Measurements from ENCODE around the gene RAX2. TPM values are rescaled to one million over a fixed set of nuclear protein-coding genes. Genes with fewer than 3 reads are reported as not detected.

RAX2 gene
- total RNA-seq, 1 experiment from 2014 or later, result not detected

DNA sequence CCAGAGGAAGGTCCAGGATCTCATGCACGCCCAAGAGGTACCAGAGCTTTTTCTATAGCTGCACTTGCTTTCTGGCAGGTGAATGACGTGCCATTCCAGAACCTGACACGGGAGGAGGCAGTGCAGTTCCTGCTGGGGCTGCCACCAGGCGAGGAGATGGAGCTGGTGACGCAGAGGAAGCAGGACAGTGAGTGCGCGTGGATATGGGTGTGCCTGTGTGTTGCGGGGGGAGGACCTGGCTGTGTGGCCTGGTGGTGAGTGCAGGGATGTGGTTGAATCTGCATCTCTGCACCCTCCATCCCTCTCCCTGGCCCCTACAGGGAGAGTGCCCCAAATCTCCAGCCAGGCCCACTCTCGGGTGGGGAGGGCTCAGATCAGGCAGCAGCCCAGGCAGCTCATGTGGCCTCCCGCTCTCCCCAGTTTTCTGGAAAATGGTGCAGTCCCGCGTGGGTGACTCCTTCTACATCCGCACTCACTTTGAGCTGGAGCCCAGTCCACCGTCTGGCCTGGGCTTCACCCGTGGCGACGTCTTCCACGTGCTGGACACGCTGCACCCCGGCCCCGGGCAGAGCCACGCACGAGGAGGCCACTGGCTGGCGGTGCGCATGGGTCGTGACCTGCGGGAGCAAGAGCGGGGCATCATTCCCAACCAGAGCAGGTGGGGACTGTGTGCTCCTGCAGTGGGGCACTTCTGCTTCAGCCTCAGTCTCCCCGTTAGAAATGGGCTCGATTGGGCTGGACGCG lies 33.4 kb downstream of the RAX2 start:
- H3K4me2 ChIP-seq, result no peak overlapping the region
- H3K9me3 ChIP-seq (ENCODE audit: insufficient read depth, low read depth), result no peaks in the 10 kb centered on the region
- TF ChIP-seq CTCF (conservative IDR thresholded peaks at IDR 0.05), result no peak
- H4K20me1 ChIP-seq (ENCODE audit: insufficient read depth), result no peaks in the 10 kb centered on the region
- intact Hi-C loops (cut with micrococcal nuclease; ENCODE audit: unreplicated experiment), result no loop called here
- no peaks in the 10 kb centered on the region for H3K79me2 ChIP-seq (ENCODE audit: low read depth)
- H3K27ac ChIP-seq, result no peak overlapping the region
- no TSS peak for BruUV-seq (replicated peaks)
- no peaks in the 10 kb centered on the region for H3K4me1 ChIP-seq (replicated peaks; ENCODE audit: insufficient read depth)
- no peak overlapping the region for H2AFZ ChIP-seq
- no peak for DNase-seq
- ChIA-PET POLR2A (ENCODE audit: unreplicated experiment) (no interaction called here), CTCF (no interaction called here)
- no peak overlapping the region for H3K4me3 ChIP-seq
- H3F3A ChIP-seq (ENCODE audit: insufficient read depth, low read depth), result no peaks in the 10 kb centered on the region
- H3K36me3 ChIP-seq (ENCODE audit: low read depth), result no peaks in the 10 kb centered on the region
- no peaks in the 10 kb centered on the region for H3K9me2 ChIP-seq (ENCODE audit: insufficient read depth)
- H3K27me3 ChIP-seq (ENCODE audit: insufficient read depth, low read depth), result no peaks in the 10 kb centered on the region

GRCh38 chr19:3737487-3738205 lies 34.4 kb downstream of the RAX2 start:
- Histone ChIP-seq H3K9me3 (ENCODE audit: insufficient read depth, low read depth) (no peaks in the 10 kb centered on the region), H4K20me1 (ENCODE audit: insufficient read depth) (no peaks in the 10 kb centered on the region), H3K9me2 (ENCODE audit: insufficient read depth) (no peaks in the 10 kb centered on the region), H2AFZ (no peak overlapping the region), H3F3A (ENCODE audit: insufficient read depth, low read depth) (no peaks in the 10 kb centered on the region), H3K27ac (no peak overlapping the region), H3K36me3 (ENCODE audit: low read depth) (no peaks in the 10 kb centered on the region), H3K4me3 (no peak overlapping the region), H3K79me2 (ENCODE audit: low read depth) (no peaks in the 10 kb centered on the region), H3K4me2 (no peak overlapping the region), H3K4me1 (replicated peaks; ENCODE audit: insufficient read depth) (no peaks in the 10 kb centered on the region), H3K27me3 (ENCODE audit: insufficient read depth, low read depth) (no peaks in the 10 kb centered on the region)
- DNase-seq, result no peak
- ChIA-PET CTCF (no interaction called here), POLR2A (ENCODE audit: unreplicated experiment) (no interaction called here)
- intact Hi-C loops (cut with micrococcal nuclease; ENCODE audit: unreplicated experiment), result no loop called here
- TF ChIP-seq CTCF (conservative IDR thresholded peaks at IDR 0.05) (no peak), EZH2 (IDR thresholded peaks at IDR 0.05; ENCODE audit: low read depth) (no peak)
- BruUV-seq (replicated peaks), result no TSS peak

DNA sequence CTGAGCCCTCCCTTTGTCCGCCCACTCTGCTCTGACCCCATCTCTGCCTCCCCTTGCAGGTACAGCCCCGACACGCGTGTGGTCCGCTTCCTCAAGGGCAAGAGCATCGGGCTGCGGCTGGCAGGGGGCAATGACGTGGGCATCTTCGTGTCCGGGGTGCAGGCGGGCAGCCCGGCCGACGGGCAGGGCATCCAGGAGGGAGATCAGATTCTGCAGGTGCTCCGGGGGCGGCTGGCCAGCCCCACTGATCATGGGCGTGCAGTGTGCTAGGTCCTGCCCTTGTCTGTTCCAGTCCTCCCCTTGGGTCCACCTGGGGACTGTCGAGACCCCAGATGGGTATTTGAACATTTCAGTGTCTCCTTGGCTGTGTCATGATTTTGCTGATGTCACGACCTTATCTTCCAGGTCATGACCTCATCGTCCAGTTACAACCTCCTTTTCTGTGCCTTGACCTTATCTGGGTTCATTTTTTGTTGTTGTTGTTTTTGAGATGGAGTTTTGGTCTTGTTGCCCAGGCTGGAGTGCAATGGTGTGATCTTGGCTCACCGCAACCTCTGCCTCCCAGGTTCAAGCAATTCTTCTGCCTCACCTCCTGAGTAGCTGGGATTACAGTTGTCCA lies 35.8 kb downstream of the RAX2 start:
- Histone ChIP-seq H3K36me3 (ENCODE audit: low read depth) (no peaks in the 10 kb centered on the region), H3K9me2 (ENCODE audit: insufficient read depth) (no peaks in the 10 kb centered on the region)

More for the DNA sequence above, 35.8 kb downstream of the RAX2 start:
- ChIA-PET CTCF (no interaction called here), POLR2A (ENCODE audit: unreplicated experiment) (no interaction called here)
- TF ChIP-seq CTCF (conservative IDR thresholded peaks at IDR 0.05) (no peak), EZH2 (IDR thresholded peaks at IDR 0.05; ENCODE audit: low read depth) (no peak)
- H3K79me2 ChIP-seq (ENCODE audit: low read depth), result no peaks in the 10 kb centered on the region
- H3F3A ChIP-seq (ENCODE audit: insufficient read depth, low read depth), result no peaks in the 10 kb centered on the region
- H3K27me3 ChIP-seq (ENCODE audit: insufficient read depth, low read depth), result no peaks in the 10 kb centered on the region
- H3K4me3 ChIP-seq, result no peak overlapping the region
- no peak overlapping the region for H3K27ac ChIP-seq
- intact Hi-C loops (cut with micrococcal nuclease; ENCODE audit: unreplicated experiment), result no loop called here
- no peak for DNase-seq
- H3K4me2 ChIP-seq, result no peak overlapping the region
- no TSS peak for BruUV-seq (replicated peaks)
- H3K4me1 ChIP-seq (replicated peaks; ENCODE audit: insufficient read depth), result no peaks in the 10 kb centered on the region
- H4K20me1 ChIP-seq (ENCODE audit: insufficient read depth), result no peaks in the 10 kb centered on the region
- H2AFZ ChIP-seq, result no peak overlapping the region
- no peaks in the 10 kb centered on the region for H3K9me3 ChIP-seq (ENCODE audit: insufficient read depth, low read depth)
